GM23248 (cell line): ENCODE measurements around the gene EXOC3L2. TPM values are rescaled to one million over a fixed set of nuclear protein-coding genes. Genes with fewer than 3 reads are reported as not detected.

Source experiments
- DNase-seq: peaks from one replicate; pipeline ENCODE4 v3.0.0-alpha.2; 2015
- H2AFZ ChIP-seq: fragments of 200-600 bp; sonication (generic); 2 replicates; pipeline ENCODE4 v1.6.1; 2016; ENCODE audit warnings: antibody characterized with exemption
- H3F3A ChIP-seq: fragments of 200-600 bp; sonication (generic); 2 replicates; pipeline ENCODE4 v1.6.1; 2016; ENCODE audit warnings: mild to moderate bottlenecking, antibody characterized with exemption, mixed run types; ENCODE audit not compliant: insufficient read depth
- H3K27ac ChIP-seq: fragments of 200-600 bp; sonication (generic); 2 replicates; pipeline ENCODE4 v1.5.1; 2016; ENCODE audit warnings: mild to moderate bottlenecking
- H3K27me3 ChIP-seq: fragments of 200-600 bp; sonication (generic); replicated peaks from 2 replicates; pipeline ENCODE4 v1.6.1; 2016; ENCODE audit warnings: mild to moderate bottlenecking; ENCODE audit not compliant: insufficient read depth
- H3K36me3 ChIP-seq: fragments of 200-600 bp; sonication (generic); 2 replicates; pipeline ENCODE4 v1.6.1; 2016; ENCODE audit warnings: low read depth, mild to moderate bottlenecking
- H3K4me1 ChIP-seq: fragments of 200-600 bp; sonication (generic); 2 replicates; pipeline ENCODE4 v1.6.1; 2016; ENCODE audit warnings: mild to moderate bottlenecking; ENCODE audit not compliant: insufficient read depth
- H3K4me2 ChIP-seq: fragments of 200-600 bp; sonication (generic); one replicate; pipeline ENCODE4 v1.6.1; 2016; ENCODE audit warnings: mild to moderate bottlenecking; ENCODE audit not compliant: unreplicated experiment
- H3K4me3 ChIP-seq: fragments of 200-600 bp; sonication (generic); 2 replicates; pipeline ENCODE4 v1.5.1; 2016; ENCODE audit warnings: mild to moderate bottlenecking
- H3K79me2 ChIP-seq: fragments of 200-600 bp; sonication (generic); 2 replicates; pipeline ENCODE4 v1.6.1; 2016; ENCODE audit warnings: mild to moderate bottlenecking; ENCODE audit not compliant: insufficient read depth
- H3K9ac ChIP-seq: fragments of 200-600 bp; sonication (generic); 2 replicates; pipeline ENCODE4 v1.6.1; 2016; ENCODE audit warnings: mild to moderate bottlenecking
- H3K9me2 ChIP-seq: fragments of 200-600 bp; sonication (generic); 2 replicates; pipeline ENCODE4 v1.6.1; 2016; ENCODE audit warnings: mixed run types, mild to moderate bottlenecking, moderate library complexity; ENCODE audit not compliant: insufficient read depth
- H3K9me3 ChIP-seq: fragments of 200-600 bp; sonication (generic); one replicate; pipeline ENCODE4 v1.6.1; 2017; ENCODE audit warnings: low read depth
- H4K20me1 ChIP-seq: fragments of 200-600 bp; sonication (generic); 2 replicates; pipeline ENCODE4 v1.6.0; 2016; ENCODE audit not compliant: insufficient read depth
- EZH2 ChIP-seq: fragments of 200-600 bp; sonication (generic); IDR thresholded peaks from 2 replicates; pipeline ENCODE4 v1.6.1; 2018; ENCODE audit warnings: antibody characterized with exemption, mild to moderate bottlenecking; ENCODE audit not compliant: insufficient read depth, poor library complexity, severe bottlenecking
- EZH2phosphoT487 ChIP-seq: fragments of 200-600 bp; sonication (generic); IDR thresholded peaks from 2 replicates; pipeline ENCODE4 v1.6.1; 2018; ENCODE audit warnings: antibody characterized with exemption, moderate library complexity, mild to moderate bottlenecking, low read depth; ENCODE audit not compliant: insufficient read depth
- WGBS, 2 experiments: methylation state at CpG; one replicate each; pipeline ENCODE4 v1.1.6; 2015 to 2017; ENCODE audit warnings: low lambda C conversion rate in 2 of 2, low coverage in 1 of 2; ENCODE audit errors: missing lambda C conversion rate in 2 of 2; 5-methylcytosine and 5-hydroxymethylcytosine counted together
- in situ Hi-C: fragments of 300-500 bp; cut with MboI; formaldehyde crosslinking; loops from 2 replicates; pipeline ENCODE4 v1.15.0; 2020
- polyA plus RNA-seq: library from polyadenylated mRNA; unstranded; fragments of >200 nt; fragmentation: Nextera tagmentation; extraction: Ambion mirVana; gene quantifications from 2 replicates; pipeline ENCODE4 v1.2.1, GENCODE V29; 2016
- total RNA-seq: library from RNA; depleted of rRNA; stranded (reverse); fragments of >200 nt; shearing (Covaris generic); gene quantifications from 2 replicates; pipeline ENCODE4 v1.2.3, GENCODE V29; 2014

EXOC3L2 gene
- total and polyA plus RNA-seq, 2 experiments from 2014 or later: not detected

GRCh38 chr19:45171211-45171623 lies 74.0 kb downstream of the EXOC3L2 start:
- no peak overlapping the region for H2AFZ ChIP-seq
- no peaks in the 10 kb centered on the region for H4K20me1 ChIP-seq
- 0 out of 2 replicates have a peak, but pooled peaks cover 8% of the 10 kb centered on the region for H3K4me1 ChIP-seq
- no peak overlapping the region for H3K4me3 ChIP-seq
- H3F3A ChIP-seq: peaks cover 9% of the 10 kb centered on the region; the same call in 1 of the 2 replicates
- no peaks in the 10 kb centered on the region for H3K27me3 ChIP-seq
- no peak overlapping the region for H3K27ac ChIP-seq
- in situ Hi-C loops: no loop called here
- no peaks in the 10 kb centered on the region for H3K9me3 ChIP-seq
- H3K79me2 ChIP-seq: no peaks in the 10 kb centered on the region
- no peak overlapping the region for H3K9ac ChIP-seq
- no peak for DNase-seq
- TF ChIP-seq EZH2 (no peak), EZH2phosphoT487 (no peak)
- 65 to 76% methylated on average over 7 of the region's 7 CpGs for WGBS, 2 experiments
- H3K4me2 ChIP-seq: no peak overlapping the region
- no peaks in the 10 kb centered on the region for H3K9me2 ChIP-seq
- H3K36me3 ChIP-seq: no peaks in the 10 kb centered on the region

GRCh38 chr19:45170146-45171106 lies 74.8 kb downstream of the EXOC3L2 start:
- H3K9me2 ChIP-seq: no peaks in the 10 kb centered on the region
- H3K27ac ChIP-seq: no peak overlapping the region
- no peaks in the 10 kb centered on the region for H3K9me3 ChIP-seq
- 0 out of 2 replicates have a peak, but pooled peaks cover under 1% of the 10 kb centered on the region for H3K4me1 ChIP-seq
- H3K79me2 ChIP-seq: no peaks in the 10 kb centered on the region
- no peaks in the 10 kb centered on the region for H3K27me3 ChIP-seq
- H2AFZ ChIP-seq: no peak overlapping the region
- 73 to 76% methylated on average over 20 to 21 of the region's 21 CpGs for WGBS, 2 experiments
- H3K9ac ChIP-seq: no peak overlapping the region
- no peak overlapping the region for H3K4me3 ChIP-seq
- 0 out of 2 replicates have a peak, but pooled peaks cover 5% of the 10 kb centered on the region for H3F3A ChIP-seq
- no peak for DNase-seq
- no peaks in the 10 kb centered on the region for H3K36me3 ChIP-seq
- no peaks in the 10 kb centered on the region for H4K20me1 ChIP-seq
- in situ Hi-C loops: no loop called here
- TF ChIP-seq EZH2 (no peak), EZH2phosphoT487 (no peak)
- no peak overlapping the region for H3K4me2 ChIP-seq

GRCh38 chr19:45169602-45170001 lies 75.6 kb downstream of the EXOC3L2 start:
- H3K36me3 ChIP-seq: no peaks in the 10 kb centered on the region
- 90 to 92% methylated on average over 10 of the region's 10 CpGs for WGBS, 2 experiments
- no peak overlapping the region for H2AFZ ChIP-seq

GRCh38 chr19:45168767-45169351 lies 76.3 kb downstream of the EXOC3L2 start:
- no peaks in the 10 kb centered on the region for H3K9me3 ChIP-seq
- H3K4me3 ChIP-seq: no peak overlapping the region
- H3K36me3 ChIP-seq: no peaks in the 10 kb centered on the region
- 0 out of 2 replicates have a peak, but pooled peaks cover 5% of the 10 kb centered on the region for H3F3A ChIP-seq
- H3K9me2 ChIP-seq: no peaks in the 10 kb centered on the region
- no peaks in the 10 kb centered on the region for H4K20me1 ChIP-seq
- peaks cover 4% of the 10 kb centered on the region for H3K4me1 ChIP-seq
- H3K79me2 ChIP-seq: no peaks in the 10 kb centered on the region
- in situ Hi-C loops: no loop called here
- H3K27ac ChIP-seq: no peak overlapping the region
- H3K27me3 ChIP-seq: no peaks in the 10 kb centered on the region
- DNase-seq: no peak
- 81 to 84% methylated on average over 15 to 16 of the region's 16 CpGs for WGBS, 2 experiments
- H3K9ac ChIP-seq: no peak overlapping the region
- no peak overlapping the region for H2AFZ ChIP-seq
- H3K4me2 ChIP-seq: no peak overlapping the region
- TF ChIP-seq EZH2phosphoT487 (no peak), EZH2 (no peak)

More at GRCh38 chr19:45169602-45170001, 75.6 kb downstream of the EXOC3L2 start:
- Histone ChIP-seq H4K20me1 (no peaks in the 10 kb centered on the region), H3K9me3 (no peaks in the 10 kb centered on the region), H3K27me3 (no peaks in the 10 kb centered on the region), H3K27ac (no peak overlapping the region), H3K4me2 (no peak overlapping the region), H3K9me2 (no peaks in the 10 kb centered on the region), H3K9ac (no peak overlapping the region), H3K4me1 (no peaks in the 10 kb centered on the region), H3K4me3 (no peak overlapping the region), H3K79me2 (no peaks in the 10 kb centered on the region), H3F3A (0 out of 2 replicates have a peak, but pooled peaks cover 5% of the 10 kb centered on the region)
- in situ Hi-C loops: no loop called here
- no peak for DNase-seq
- TF ChIP-seq EZH2 (no peak), EZH2phosphoT487 (no peak)
